Measurements from ENCODE around the gene KLK10.
"Not testable (repeated sequence)": the region's sequence is repeated elsewhere in the genome, so short reads cannot be mapped to it uniquely, and the experiment has no call there.

KLK10 gene

GRCh38 chr19:50974702-50975556 is 44.6 kb downstream of the KLK10 start:
- Mint-ChIP-seq H3K9me3 (no peaks in the 10 kb centered on the region), H3K4me1 (no peaks in the 10 kb centered on the region), H3K4me3 (no peak overlapping the region), H3K27me3 (peaks cover 28% of the 10 kb centered on the region), H3K36me3 (no peaks in the 10 kb centered on the region), H3K27ac (no peak overlapping the region)
- CTCF ChIA-PET: interaction anchor here (0.7 kb wide), 1 partner anchor 70 kb away, joined by 3 read pairs; no protein-coding TSS in a partner anchor
- no peak for DNase-seq

GRCh38 chr19:50972795-50973376 is 46.6 kb downstream of the KLK10 start:
- Mint-ChIP-seq H3K4me3 (no peak overlapping the region), H3K36me3 (no peaks in the 10 kb centered on the region), H3K4me1 (no peaks in the 10 kb centered on the region), H3K9me3 (no peaks in the 10 kb centered on the region), H3K27ac (no peak overlapping the region), H3K27me3 (peaks cover 20% of the 10 kb centered on the region)
- DNase-seq: no peak
- CTCF ChIA-PET: no interaction called here

- H3K9me3 Mint-ChIP-seq, H3K4me1 Mint-ChIP-seq, DNase-seq, H3K4me3 Mint-ChIP-seq, H3K27ac Mint-ChIP-seq, H3K36me3 Mint-ChIP-seq, CTCF ChIA-PET: not testable (repeated sequence)
- H3K27me3 Mint-ChIP-seq: peaks cover 24% of the 10 kb centered on the region
Measured at GRCh38 chr19:50969810-50970209, 49.7 kb downstream of the KLK10 start.

- DNase-seq: no peak
- H3K9me3 Mint-ChIP-seq: no peaks in the 10 kb centered on the region
- CTCF ChIA-PET: no interaction called here
- no peak within 1 kb of the TSS for H3K27ac Mint-ChIP-seq
- peaks cover 24% of the 10 kb centered on the region for H3K27me3 Mint-ChIP-seq
- H3K4me1 Mint-ChIP-seq: no peaks in the 10 kb centered on the region
- H3K4me3 Mint-ChIP-seq: no peak within 1 kb of the TSS
- H3K36me3 Mint-ChIP-seq: no peaks in the 10 kb centered on the region
Measured at GRCh38 chr19:50969413-50969760, 50.1 kb downstream of the KLK10 start, which contains the start of gene KLK6. KLK6 (minus strand) TSS chr19:50969591; CDS start chr19:50968104, 1,487 bp downstream.

GRCh38 chr19:50968716-50969412 is 50.6 kb downstream of the KLK10 start:
- H3K4me1 Mint-ChIP-seq: no peaks in the 10 kb centered on the region
- DNase-seq: no peak
- CTCF ChIA-PET: no interaction called here

GRCh38 chr19:50967929-50968715 is 51.4 kb downstream of the KLK10 start:
- no peaks in the 10 kb centered on the region for H3K4me1 Mint-ChIP-seq
- H3K9me3 Mint-ChIP-seq: no peaks in the 10 kb centered on the region
- H3K36me3 Mint-ChIP-seq: no peaks in the 10 kb centered on the region
- DNase-seq: no peak
- CTCF ChIA-PET: no interaction called here
- peaks cover 29% of the 10 kb centered on the region for H3K27me3 Mint-ChIP-seq
- H3K4me3 Mint-ChIP-seq: no peak overlapping the region
- H3K27ac Mint-ChIP-seq: no peak overlapping the region

More at GRCh38 chr19:50968716-50969412, 50.6 kb downstream of the KLK10 start:
- H3K36me3 Mint-ChIP-seq: no peaks in the 10 kb centered on the region
- H3K9me3 Mint-ChIP-seq: no peaks in the 10 kb centered on the region
- peaks cover 24% of the 10 kb centered on the region for H3K27me3 Mint-ChIP-seq
- H3K27ac Mint-ChIP-seq: no peak overlapping the region
- no peak overlapping the region for H3K4me3 Mint-ChIP-seq

- peaks cover 21% of the 10 kb centered on the region for H3K27me3 Mint-ChIP-seq
- CTCF ChIA-PET: no interaction called here
- H3K9me3 Mint-ChIP-seq: peaks cover 11% of the 10 kb centered on the region
- H3K27ac Mint-ChIP-seq: no peak overlapping the region
- no peaks in the 10 kb centered on the region for H3K36me3 Mint-ChIP-seq
- H3K4me1 Mint-ChIP-seq: no peaks in the 10 kb centered on the region
- no peak overlapping the region for H3K4me3 Mint-ChIP-seq
- no peak for DNase-seq
Measured at GRCh38 chr19:50964266-50964665, 55.2 kb downstream of the KLK10 start.

GRCh38 chr19:50963381-50963780 is 56.1 kb downstream of the KLK10 start:
- peaks cover 21% of the 10 kb centered on the region for H3K27me3 Mint-ChIP-seq
- H3K36me3 Mint-ChIP-seq: no peaks in the 10 kb centered on the region
- CTCF ChIA-PET: no interaction called here
- no peak for DNase-seq
- no peaks in the 10 kb centered on the region for H3K4me1 Mint-ChIP-seq
- peaks cover 11% of the 10 kb centered on the region for H3K9me3 Mint-ChIP-seq
- H3K27ac Mint-ChIP-seq: no peak overlapping the region
- H3K4me3 Mint-ChIP-seq: no peak overlapping the region

All from activated naive CD4-positive, alpha-beta T cell treated with anti-CD3 and anti-CD28 coated beads, Interleukin-2, amount 10 ng/mL, durations not matched to agents 7 days and 5 days (primary cell).